Parathyroid adenoma (tissue), 2 donors: ENCODE results near the gene EXOC4.

Source experiments
- H2AFZ ChIP-seq: fragments of 300-600 bp; sonication (generic); one replicate; pipeline ENCODE4 v1.7.0; 2017; ENCODE audit warnings: antibody characterized with exemption, mild to moderate bottlenecking
- H3K27ac ChIP-seq: fragments of 300-600 bp; sonication (generic); one replicate; pipeline ENCODE4 v1.7.0; 2017
- H3K27me3 ChIP-seq: fragments of 300-600 bp; sonication (generic); one replicate; pipeline ENCODE4 v1.7.0; 2017; ENCODE audit warnings: low read length; ENCODE audit not compliant: control insufficient read depth, insufficient read depth
- H3K36me3 ChIP-seq: fragments of 300-600 bp; sonication (generic); one replicate; pipeline ENCODE4 v1.7.0; 2017; ENCODE audit warnings: low read length; ENCODE audit not compliant: control insufficient read depth, insufficient read depth
- H3K4me1 ChIP-seq: fragments of 300-600 bp; sonication (generic); one replicate; pipeline ENCODE4 v1.7.0; 2017; ENCODE audit warnings: control low read depth
- H3K4me2 ChIP-seq: fragments of 300-600 bp; sonication (generic); one replicate; pipeline ENCODE4 v1.7.0; 2017; ENCODE audit warnings: low read length
- H3K4me3 ChIP-seq: fragments of 300-600 bp; sonication (generic); one replicate; pipeline ENCODE4 v1.7.0; 2017; ENCODE audit warnings: low read depth, low read length
- H3K79me2 ChIP-seq: fragments of 300-600 bp; sonication (generic); one replicate; pipeline ENCODE4 v1.7.0; 2017; ENCODE audit warnings: control low read depth
- H3K9ac ChIP-seq: fragments of 300-600 bp; sonication (generic); one replicate; pipeline ENCODE4 v1.7.0; 2017; ENCODE audit warnings: mild to moderate bottlenecking
- H3K9me3 ChIP-seq: fragments of 300-600 bp; sonication (generic); one replicate; pipeline ENCODE4 v1.7.0; 2017; ENCODE audit warnings: low read length; ENCODE audit not compliant: control insufficient read depth
- TF ChIP-seq, protein P1 (sequence below): fragments of 300-600 bp; sonication (generic); IDR thresholded peaks from one replicate; pipeline ENCODE4 v1.7.0; 2017; ENCODE audit warnings: antibody characterized with exemption, mild to moderate bottlenecking
- donor health status: primary hyperparathyroidism.

The EXOC4 gene

DNA sequence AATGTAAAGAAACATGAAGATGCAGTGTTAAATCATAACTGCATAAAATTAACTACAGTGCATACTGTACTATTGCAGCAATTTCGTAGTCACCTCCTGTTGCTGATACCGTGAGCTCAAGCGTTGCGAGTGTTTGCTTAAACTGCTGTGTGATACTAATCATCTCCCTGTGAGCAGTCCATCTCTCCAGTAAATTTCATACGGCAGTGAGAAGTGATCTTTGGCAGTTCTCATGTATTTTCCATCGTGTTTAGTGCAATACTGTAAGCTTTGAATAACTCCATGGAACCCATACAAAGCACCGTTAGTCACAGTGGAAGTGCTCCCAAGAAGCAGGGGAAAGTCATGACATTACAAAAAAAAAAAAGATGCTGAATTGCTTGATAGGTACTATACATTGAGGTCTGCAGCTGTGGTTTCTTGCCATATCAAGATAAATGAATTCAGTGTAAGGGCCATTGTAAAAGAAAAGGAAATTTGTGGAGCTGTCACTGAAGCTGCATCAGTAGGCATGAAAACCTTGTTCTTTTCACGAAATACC lies 360.4 kb downstream of the EXOC4 start:
- Histone ChIP-seq H3K27ac (no peak overlapping the region), H3K4me1 (no peaks in the 10 kb centered on the region), H3K27me3 (no peaks in the 10 kb centered on the region), H3K36me3 (no peaks in the 10 kb centered on the region), H3K9me3 (no peaks in the 10 kb centered on the region), H3K9ac (no peak overlapping the region), H3K4me2 (no peak overlapping the region), H3K4me3 (no peak overlapping the region), H3K79me2 (no peaks in the 10 kb centered on the region), H2AFZ (no peak overlapping the region)
- TF ChIP-seq, protein P1, sequence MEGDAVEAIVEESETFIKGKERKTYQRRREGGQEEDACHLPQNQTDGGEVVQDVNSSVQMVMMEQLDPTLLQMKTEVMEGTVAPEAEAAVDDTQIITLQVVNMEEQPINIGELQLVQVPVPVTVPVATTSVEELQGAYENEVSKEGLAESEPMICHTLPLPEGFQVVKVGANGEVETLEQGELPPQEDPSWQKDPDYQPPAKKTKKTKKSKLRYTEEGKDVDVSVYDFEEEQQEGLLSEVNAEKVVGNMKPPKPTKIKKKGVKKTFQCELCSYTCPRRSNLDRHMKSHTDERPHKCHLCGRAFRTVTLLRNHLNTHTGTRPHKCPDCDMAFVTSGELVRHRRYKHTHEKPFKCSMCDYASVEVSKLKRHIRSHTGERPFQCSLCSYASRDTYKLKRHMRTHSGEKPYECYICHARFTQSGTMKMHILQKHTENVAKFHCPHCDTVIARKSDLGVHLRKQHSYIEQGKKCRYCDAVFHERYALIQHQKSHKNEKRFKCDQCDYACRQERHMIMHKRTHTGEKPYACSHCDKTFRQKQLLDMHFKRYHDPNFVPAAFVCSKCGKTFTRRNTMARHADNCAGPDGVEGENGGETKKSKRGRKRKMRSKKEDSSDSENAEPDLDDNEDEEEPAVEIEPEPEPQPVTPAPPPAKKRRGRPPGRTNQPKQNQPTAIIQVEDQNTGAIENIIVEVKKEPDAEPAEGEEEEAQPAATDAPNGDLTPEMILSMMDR: no peak

DNA sequence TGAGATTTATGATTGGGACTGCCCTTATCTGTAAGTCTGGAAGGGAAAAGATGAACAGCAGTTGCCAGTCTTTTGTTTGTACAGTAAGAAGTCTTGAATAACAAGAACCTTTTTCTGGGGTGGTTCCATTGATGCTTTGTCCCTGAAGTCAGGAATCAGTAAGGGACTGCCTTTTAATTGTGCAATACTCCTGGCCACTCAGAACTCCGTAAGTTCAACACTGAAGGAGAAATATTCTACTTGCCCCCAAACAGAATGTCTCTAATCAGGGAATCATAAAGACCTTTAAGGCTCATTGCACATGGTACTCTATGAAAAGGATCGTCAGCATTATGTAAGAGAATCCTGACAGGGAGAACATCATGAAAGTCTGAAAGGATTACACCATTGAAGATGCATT lies 361.4 kb downstream of the EXOC4 start:
- TF ChIP-seq, protein P1: no peak
- no peak overlapping the region for H3K4me2 ChIP-seq
- no peaks in the 10 kb centered on the region for H3K36me3 ChIP-seq
- no peaks in the 10 kb centered on the region for H3K79me2 ChIP-seq
- no peaks in the 10 kb centered on the region for H3K9me3 ChIP-seq
- H3K27me3 ChIP-seq: no peaks in the 10 kb centered on the region
- H3K4me1 ChIP-seq: no peaks in the 10 kb centered on the region
- H2AFZ ChIP-seq: no peak overlapping the region
- H3K4me3 ChIP-seq: no peak overlapping the region
- no peak overlapping the region for H3K9ac ChIP-seq
- H3K27ac ChIP-seq: no peak overlapping the region

DNA sequence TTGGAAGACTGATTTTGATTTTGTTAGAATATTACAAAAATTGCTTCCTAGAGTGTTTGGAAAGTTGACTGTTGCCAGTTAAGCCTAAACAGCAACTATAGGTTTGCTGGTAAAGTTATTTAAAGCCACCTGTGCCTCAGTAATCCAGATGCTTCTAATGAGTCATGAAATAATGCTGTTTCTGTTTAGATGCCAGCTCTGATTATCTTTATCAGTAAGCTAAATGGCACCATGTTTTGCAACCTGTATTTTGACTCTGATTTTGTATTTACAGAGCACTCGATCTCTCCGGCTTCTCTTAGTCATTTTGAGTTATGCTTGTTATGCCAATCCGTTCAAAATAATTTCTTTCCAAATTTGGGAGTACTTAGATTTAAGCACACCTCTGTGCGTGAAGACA lies 366.1 kb downstream of the EXOC4 start:
- no peak overlapping the region for H3K4me3 ChIP-seq
- no peak overlapping the region for H3K4me2 ChIP-seq
- no peaks in the 10 kb centered on the region for H3K36me3 ChIP-seq
- TF ChIP-seq, protein P1: no peak
- no peak overlapping the region for H3K9ac ChIP-seq
- H2AFZ ChIP-seq: no peak overlapping the region
- H3K4me1 ChIP-seq: no peaks in the 10 kb centered on the region
- H3K9me3 ChIP-seq: no peaks in the 10 kb centered on the region
- no peaks in the 10 kb centered on the region for H3K79me2 ChIP-seq
- H3K27ac ChIP-seq: no peak overlapping the region
- no peaks in the 10 kb centered on the region for H3K27me3 ChIP-seq

DNA sequence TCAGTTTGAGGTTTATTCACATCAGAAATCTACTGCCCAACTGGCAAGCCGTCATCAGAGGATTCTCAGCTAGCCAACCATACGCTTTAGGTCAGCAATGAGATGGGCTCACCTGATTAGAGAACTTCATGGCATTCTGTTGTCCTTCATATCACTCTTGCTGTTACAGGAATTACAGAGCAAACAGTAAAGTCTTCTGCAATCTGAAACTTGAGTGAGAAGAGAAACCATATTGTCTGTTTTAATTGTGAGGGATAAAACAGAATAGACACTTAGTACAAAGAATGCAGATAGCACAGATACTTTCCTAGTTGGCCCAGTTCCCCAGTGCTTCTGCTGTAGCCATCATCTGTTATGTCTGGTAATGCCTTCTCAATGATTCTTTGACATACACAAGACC lies 366.6 kb downstream of the EXOC4 start:
- H3K27me3 ChIP-seq: no peaks in the 10 kb centered on the region

DNA sequence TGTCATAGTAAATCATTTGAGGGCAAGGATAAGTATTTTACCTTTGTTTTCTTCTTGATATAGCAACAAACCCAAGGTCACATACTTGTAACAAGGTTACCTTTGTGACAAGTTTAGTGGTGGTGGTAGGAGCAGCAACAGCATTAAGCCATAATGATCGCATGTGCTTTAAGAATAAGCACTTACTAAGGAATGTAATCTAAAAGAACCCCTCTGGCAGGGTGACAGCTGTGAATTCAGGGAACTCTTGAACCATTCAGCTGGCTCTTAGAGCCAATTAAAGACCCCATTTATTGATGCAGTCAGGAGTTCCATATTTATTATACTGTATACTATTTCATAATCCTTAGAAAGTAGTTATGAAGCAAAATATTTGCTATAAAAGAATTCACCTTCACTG lies 370.8 kb downstream of the EXOC4 start:
- H2AFZ ChIP-seq: no peak overlapping the region
- no peaks in the 10 kb centered on the region for H3K79me2 ChIP-seq
- H3K4me1 ChIP-seq: no peaks in the 10 kb centered on the region
- no peak overlapping the region for H3K27ac ChIP-seq
- no peak overlapping the region for H3K4me2 ChIP-seq
- no peaks in the 10 kb centered on the region for H3K9me3 ChIP-seq
- H3K27me3 ChIP-seq: no peaks in the 10 kb centered on the region
- no peak overlapping the region for H3K4me3 ChIP-seq
- no peaks in the 10 kb centered on the region for H3K36me3 ChIP-seq
- H3K9ac ChIP-seq: no peak overlapping the region
- TF ChIP-seq, protein P1: no peak

More for the DNA sequence above, 366.6 kb downstream of the EXOC4 start:
- Histone ChIP-seq H3K4me2 (no peak overlapping the region), H2AFZ (no peak overlapping the region), H3K9ac (no peak overlapping the region), H3K4me3 (no peak overlapping the region), H3K27ac (no peak overlapping the region), H3K9me3 (no peaks in the 10 kb centered on the region), H3K4me1 (no peaks in the 10 kb centered on the region), H3K79me2 (no peaks in the 10 kb centered on the region), H3K36me3 (no peaks in the 10 kb centered on the region)
- TF ChIP-seq, protein P1: no peak
